ENCODE measurements around the gene CDK14.
"Not testable (repeated sequence)": the region's sequence is repeated elsewhere in the genome, so short reads cannot be mapped to it uniquely, and the experiment has no call there.

Gene CDK14

GRCh38 chr7:90747516-90747915 is 151.4 kb downstream of the CDK14 start:
- FAIRE-seq (no peak), DNase-seq (ENCODE audit: insufficient read length, low spot score) (no peak)

GRCh38 chr7:90749262-90749661 is 153.1 kb downstream of the CDK14 start:
- DNase-seq (ENCODE audit: insufficient read length, low spot score) (no peak), FAIRE-seq (no peak)

- DNase-seq (ENCODE audit: insufficient read length, low spot score) (no peak), FAIRE-seq (no peak)
These were observed 153.7 kb downstream of the CDK14 start for GRCh38 chr7:90749774-90750173.

GRCh38 chr7:90751595-90751994 is 155.5 kb downstream of the CDK14 start:
- FAIRE-seq (no peak), DNase-seq (ENCODE audit: insufficient read length, low spot score) (no peak)

- DNase-seq (ENCODE audit: insufficient read length, low spot score) (no peak), FAIRE-seq (no peak)
These were observed 155.9 kb downstream of the CDK14 start for GRCh38 chr7:90752051-90752450.

- DNase-seq (ENCODE audit: insufficient read length, low spot score) (no peak), FAIRE-seq (no peak)
These were observed 158.9 kb downstream of the CDK14 start for GRCh38 chr7:90755041-90755440.

GRCh38 chr7:90756366-90756765 is 160.2 kb downstream of the CDK14 start:
- no peak for DNase-seq (ENCODE audit: insufficient read length, low spot score)
- FAIRE-seq: no peak

- DNase-seq (ENCODE audit: insufficient read length, low spot score); FAIRE-seq: not testable (repeated sequence)
These were observed 161.4 kb downstream of the CDK14 start for GRCh38 chr7:90757565-90757950.

- DNase-seq (ENCODE audit: insufficient read length, low spot score) (no peak), FAIRE-seq (no peak)
These were observed 162.9 kb downstream of the CDK14 start for GRCh38 chr7:90758933-90759562.

- FAIRE-seq (no peak), DNase-seq (ENCODE audit: insufficient read length, low spot score) (no peak)
These were observed 163.6 kb downstream of the CDK14 start for GRCh38 chr7:90759710-90760109.

- no peak for DNase-seq (ENCODE audit: insufficient read length, low spot score)
- no peak for FAIRE-seq
These were observed 164.8 kb downstream of the CDK14 start for GRCh38 chr7:90760892-90761291.

- DNase-seq (ENCODE audit: insufficient read length, low spot score): no peak
- FAIRE-seq: no peak
These were observed 165.5 kb downstream of the CDK14 start for GRCh38 chr7:90761584-90761983.

- no peak for DNase-seq (ENCODE audit: insufficient read length, low spot score)
- no peak for FAIRE-seq
These were observed 167.0 kb downstream of the CDK14 start for GRCh38 chr7:90763108-90763507.

- no peak for DNase-seq (ENCODE audit: insufficient read length, low spot score)
- FAIRE-seq: no peak
These were observed 168.9 kb downstream of the CDK14 start for GRCh38 chr7:90764848-90765570.

GRCh38 chr7:90766814-90767564 is 170.9 kb downstream of the CDK14 start:
- no peak for FAIRE-seq

GRCh38 chr7:90768301-90768700 is 172.2 kb downstream of the CDK14 start:
- DNase-seq (ENCODE audit: insufficient read length, low spot score) (no peak), FAIRE-seq (no peak)

More at GRCh38 chr7:90766814-90767564, 170.9 kb downstream of the CDK14 start:
- no peak for DNase-seq (ENCODE audit: insufficient read length, low spot score)

- FAIRE-seq: no peak
- no peak for DNase-seq (ENCODE audit: insufficient read length, low spot score)
These were observed 172.9 kb downstream of the CDK14 start for GRCh38 chr7:90769036-90769435.

GRCh38 chr7:90769566-90769965 is 173.4 kb downstream of the CDK14 start:
- not testable (repeated sequence) for DNase-seq (ENCODE audit: insufficient read length, low spot score); FAIRE-seq

GRCh38 chr7:90771281-90771680 is 175.2 kb downstream of the CDK14 start:
- DNase-seq (ENCODE audit: insufficient read length, low spot score): no peak
- no peak for FAIRE-seq

- DNase-seq (ENCODE audit: insufficient read length, low spot score) (no peak), FAIRE-seq (no peak)
These were observed 176.3 kb downstream of the CDK14 start for GRCh38 chr7:90772410-90772809.

- FAIRE-seq (no peak), DNase-seq (ENCODE audit: insufficient read length, low spot score) (no peak)
These were observed 177.1 kb downstream of the CDK14 start for GRCh38 chr7:90773269-90773668.

GRCh38 chr7:90774706-90775105 is 178.6 kb downstream of the CDK14 start:
- no peak for FAIRE-seq
- no peak for DNase-seq (ENCODE audit: insufficient read length, low spot score)

All from HTR-8/SVneo (cell line).